Measurements from ENCODE around the gene BPIFB6. TPM values are rescaled to one million over a fixed set of nuclear protein-coding genes. Genes with fewer than 3 reads are reported as not detected.

Gene BPIFB6
- polyA plus RNA-seq, 2 of the 4 experiments (the other 2 are of a cell fraction), result not detected

DNA sequence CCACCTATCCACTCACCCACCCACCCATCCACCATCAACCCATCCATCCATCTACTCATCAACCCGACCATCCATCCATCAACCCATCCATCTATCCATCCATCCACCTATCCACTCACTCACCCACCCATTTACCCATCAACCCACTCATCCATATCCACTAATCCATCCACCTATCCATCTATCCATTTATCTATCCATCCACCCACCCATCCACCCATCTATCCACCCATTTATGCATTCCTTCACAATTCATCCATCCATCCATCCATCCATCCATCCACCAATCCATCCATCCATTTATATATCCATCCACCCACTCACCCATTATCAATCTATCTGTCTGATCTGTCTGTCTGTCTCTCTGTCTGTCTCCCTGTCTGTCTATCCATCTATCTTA is 62.1 kb downstream of the BPIFB6 start (continued):
- TF ChIP-seq, protein P1, sequence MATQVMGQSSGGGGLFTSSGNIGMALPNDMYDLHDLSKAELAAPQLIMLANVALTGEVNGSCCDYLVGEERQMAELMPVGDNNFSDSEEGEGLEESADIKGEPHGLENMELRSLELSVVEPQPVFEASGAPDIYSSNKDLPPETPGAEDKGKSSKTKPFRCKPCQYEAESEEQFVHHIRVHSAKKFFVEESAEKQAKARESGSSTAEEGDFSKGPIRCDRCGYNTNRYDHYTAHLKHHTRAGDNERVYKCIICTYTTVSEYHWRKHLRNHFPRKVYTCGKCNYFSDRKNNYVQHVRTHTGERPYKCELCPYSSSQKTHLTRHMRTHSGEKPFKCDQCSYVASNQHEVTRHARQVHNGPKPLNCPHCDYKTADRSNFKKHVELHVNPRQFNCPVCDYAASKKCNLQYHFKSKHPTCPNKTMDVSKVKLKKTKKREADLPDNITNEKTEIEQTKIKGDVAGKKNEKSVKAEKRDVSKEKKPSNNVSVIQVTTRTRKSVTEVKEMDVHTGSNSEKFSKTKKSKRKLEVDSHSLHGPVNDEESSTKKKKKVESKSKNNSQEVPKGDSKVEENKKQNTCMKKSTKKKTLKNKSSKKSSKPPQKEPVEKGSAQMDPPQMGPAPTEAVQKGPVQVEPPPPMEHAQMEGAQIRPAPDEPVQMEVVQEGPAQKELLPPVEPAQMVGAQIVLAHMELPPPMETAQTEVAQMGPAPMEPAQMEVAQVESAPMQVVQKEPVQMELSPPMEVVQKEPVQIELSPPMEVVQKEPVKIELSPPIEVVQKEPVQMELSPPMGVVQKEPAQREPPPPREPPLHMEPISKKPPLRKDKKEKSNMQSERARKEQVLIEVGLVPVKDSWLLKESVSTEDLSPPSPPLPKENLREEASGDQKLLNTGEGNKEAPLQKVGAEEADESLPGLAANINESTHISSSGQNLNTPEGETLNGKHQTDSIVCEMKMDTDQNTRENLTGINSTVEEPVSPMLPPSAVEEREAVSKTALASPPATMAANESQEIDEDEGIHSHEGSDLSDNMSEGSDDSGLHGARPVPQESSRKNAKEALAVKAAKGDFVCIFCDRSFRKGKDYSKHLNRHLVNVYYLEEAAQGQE (IDR thresholded peaks at IDR 0.05), result no peak

Other genes with a start within 250 kb of the BPIFB6 start
- gene MAPRE1, start 211.7 kb upstream of the BPIFB6 start, polyA plus RNA-seq (2011; rRNA removed), result 126 and 149 TPM in 2 replicates
- gene MAPRE1, start 211.7 kb upstream of the BPIFB6 start, polyA plus RNA-seq (2017; fragmentation: RNase III; extraction: RNeasy Plus Mini Kit Qiagen cat#74134 plus additional on column Dnase treatment), result 140 to 151 TPM (median 143 TPM) in 3 replicates
- gene EFCAB8, start 172.7 kb upstream of the BPIFB6 start, polyA plus RNA-seq (2011; rRNA removed), result not detected in 2 replicates
- gene EFCAB8, start 172.7 kb upstream of the BPIFB6 start, polyA plus RNA-seq (2017; fragmentation: RNase III; extraction: RNeasy Plus Mini Kit Qiagen cat#74134 plus additional on column Dnase treatment), result not detected in 3 replicates
- gene SUN5, start 27.2 kb upstream of the BPIFB6 start, polyA plus RNA-seq (2011; rRNA removed), result not detected in 2 replicates
- not detected in 3 replicates for gene SUN5, start 27.2 kb upstream of the BPIFB6 start, polyA plus RNA-seq (2017; fragmentation: RNase III; extraction: RNeasy Plus Mini Kit Qiagen cat#74134 plus additional on column Dnase treatment)
- gene BPIFB2, start 23.9 kb upstream of the BPIFB6 start, polyA plus RNA-seq (2011; rRNA removed), result not detected in 2 replicates
- not detected in 3 replicates for gene BPIFB2, start 23.9 kb upstream of the BPIFB6 start, polyA plus RNA-seq (2017; fragmentation: RNase III; extraction: RNeasy Plus Mini Kit Qiagen cat#74134 plus additional on column Dnase treatment)
- gene BPIFB3, start 22.3 kb downstream of the BPIFB6 start, polyA plus RNA-seq (2011; rRNA removed), result not detected in 2 replicates
- not detected in 3 replicates for gene BPIFB3, start 22.3 kb downstream of the BPIFB6 start, polyA plus RNA-seq (2017; fragmentation: RNase III; extraction: RNeasy Plus Mini Kit Qiagen cat#74134 plus additional on column Dnase treatment)
- not detected in 2 replicates for gene BPIFB4, start 48.0 kb downstream of the BPIFB6 start, polyA plus RNA-seq (2011; rRNA removed)
- not detected in 3 replicates for gene BPIFB4, start 48.0 kb downstream of the BPIFB6 start, polyA plus RNA-seq (2017; fragmentation: RNase III; extraction: RNeasy Plus Mini Kit Qiagen cat#74134 plus additional on column Dnase treatment)
- 0.16 TPM in 1 of 2 replicates, not detected in the other for gene BPIFA2, start 136.5 kb downstream of the BPIFB6 start, polyA plus RNA-seq (2011; rRNA removed)
- not detected in 3 replicates for gene BPIFA2, start 136.5 kb downstream of the BPIFB6 start, polyA plus RNA-seq (2017; fragmentation: RNase III; extraction: RNeasy Plus Mini Kit Qiagen cat#74134 plus additional on column Dnase treatment)
- gene BPIFA3, start 185.7 kb downstream of the BPIFB6 start, polyA plus RNA-seq (2011; rRNA removed), result not detected in 2 replicates
- not detected in 3 replicates for gene BPIFA3, start 185.7 kb downstream of the BPIFB6 start, polyA plus RNA-seq (2017; fragmentation: RNase III; extraction: RNeasy Plus Mini Kit Qiagen cat#74134 plus additional on column Dnase treatment)
- not detected in 2 replicates for gene BPIFA1, start 204.3 kb downstream of the BPIFB6 start, polyA plus RNA-seq (2011; rRNA removed)
- not detected in 3 replicates for gene BPIFA1, start 204.3 kb downstream of the BPIFB6 start, polyA plus RNA-seq (2017; fragmentation: RNase III; extraction: RNeasy Plus Mini Kit Qiagen cat#74134 plus additional on column Dnase treatment)

Measured in A549 (cell line).